PC-9 (cell line): ENCODE results near the gene SPECC1L. TPM values are rescaled to one million over a fixed set of nuclear protein-coding genes. Genes with fewer than 3 reads are reported as not detected.

ENCODE experiments used
- BruUV-seq: library from RNA; stranded (reverse); fragments of 400-500 nt; replicated peaks from 2 replicates; lab custom pipeline; 2021; lab: Mats Ljungman, UMichigan
- CTCF ChIA-PET: fragments of 300-600 bp; sonication (Branson Sonifier 250); formaldehyde crosslinking; loops from one replicate; lab custom pipeline; 2022; ENCODE audit warnings: antibody characterized with exemption; lab: Charles Lee
- POLR2A ChIA-PET: fragments of 300-600 bp; sonication (Branson Sonifier 250); formaldehyde crosslinking; loops from one replicate; lab custom pipeline; 2022; ENCODE audit warnings: antibody characterized with exemption; ENCODE audit not compliant: unreplicated experiment; lab: Charles Lee
- DNase-seq, 2 experiments: peaks; one replicate each; pipeline versions ENCODE4 v3.0.0 to v3.0.0-alpha.2; 2015 to 2022; ENCODE audit warnings: mixed read lengths in 1 of 2
- H2AFZ ChIP-seq: fragments of 200-600 bp; sonication (generic); 2 replicates; pipeline ENCODE4 v1.8.1; 2017; ENCODE audit warnings: antibody characterized with exemption
- H3F3A ChIP-seq: fragments of 200-600 bp; sonication (generic); 2 replicates; pipeline ENCODE4 v1.8.1; 2017; ENCODE audit warnings: antibody characterized with exemption, mild to moderate bottlenecking, low read depth; ENCODE audit not compliant: insufficient read depth
- H3K27ac ChIP-seq: fragments of 200-600 bp; sonication (generic); 2 replicates; pipeline ENCODE4 v1.6.1; 2016; ENCODE audit warnings: mixed run types
- H3K27me3 ChIP-seq: fragments of 200-600 bp; sonication (generic); 2 replicates; pipeline ENCODE4 v1.6.1; 2016; ENCODE audit warnings: low read depth, mixed run types; ENCODE audit not compliant: insufficient read depth
- H3K36me3 ChIP-seq: fragments of 200-600 bp; sonication (generic); 2 replicates; pipeline ENCODE4 v1.6.1; 2016; ENCODE audit warnings: low read depth, mixed run types
- H3K4me1 ChIP-seq: fragments of 200-600 bp; sonication (generic); replicated peaks from 2 replicates; pipeline ENCODE4 v1.6.1; 2016; ENCODE audit warnings: mixed run types; ENCODE audit not compliant: insufficient read depth
- H3K4me2 ChIP-seq: fragments of 200-600 bp; sonication (generic); 2 replicates; pipeline ENCODE4 v1.6.1; 2017; ENCODE audit warnings: mixed run types
- H3K4me3 ChIP-seq: fragments of 200-600 bp; sonication (generic); 2 replicates; pipeline ENCODE4 v1.6.1; 2016; ENCODE audit warnings: mixed run types
- H3K79me2 ChIP-seq: fragments of 200-600 bp; sonication (generic); 2 replicates; pipeline ENCODE4 v1.6.1; 2017; ENCODE audit warnings: low read depth, mixed run types
- H3K9me2 ChIP-seq: fragments of 200-600 bp; sonication (generic); 2 replicates; pipeline ENCODE4 v1.8.1; 2017; ENCODE audit warnings: mild to moderate bottlenecking; ENCODE audit not compliant: insufficient read depth
- H3K9me3 ChIP-seq: fragments of 200-600 bp; sonication (generic); 2 replicates; pipeline ENCODE4 v1.8.1; 2016; ENCODE audit warnings: low read depth; ENCODE audit not compliant: insufficient read depth
- H4K20me1 ChIP-seq: fragments of 200-600 bp; sonication (generic); 2 replicates; pipeline ENCODE4 v1.8.1; 2017; ENCODE audit not compliant: insufficient read depth
- CTCF ChIP-seq: fragments of 200-600 bp; sonication (generic); conservative IDR thresholded peaks from 2 replicates; pipeline ENCODE4 v1.6.1; 2017; ENCODE audit warnings: mixed run types, antibody characterized with exemption, mild to moderate bottlenecking, moderate library complexity
- EZH2 ChIP-seq: fragments of 200-600 bp; sonication (generic); IDR thresholded peaks from 2 replicates; pipeline ENCODE4 v1.8.0; 2017; ENCODE audit warnings: antibody characterized with exemption, low read depth
- intact Hi-C: fragments of 100-400 bp; cut with micrococcal nuclease; formaldehyde crosslinking; loops from one replicate; pipeline ENCODE4 v1.10.0; 2022; ENCODE audit not compliant: unreplicated experiment
- total RNA-seq: library from RNA; stranded (reverse); gene quantifications from 2 replicates; pipeline ENCODE4 v1.2.3, GENCODE V29; 2021

The SPECC1L gene
- total RNA-seq, 1 experiment from 2014 or later, result 38.9 TPM

GRCh38 chr22:24437741-24438328 lies 167.2 kb downstream of the SPECC1L start:
- POLR2A ChIA-PET, result no interaction called here
- H3K4me2 ChIP-seq, result peak overlapping the region; percentile 27; the same call in 1 of the 2 replicates
- BruUV-seq, result no TSS peak

GRCh38 chr22:24440270-24440717 lies 169.7 kb downstream of the SPECC1L start:
- Histone ChIP-seq H3K4me2 (no peak overlapping the region), H3K9me2 (no peaks in the 10 kb centered on the region), H3K4me1 (peaks cover 10% of the 10 kb centered on the region), H2AFZ (no peak overlapping the region), H3K79me2 (no peaks in the 10 kb centered on the region), H3K9me3 (no peaks in the 10 kb centered on the region), H4K20me1 (no peaks in the 10 kb centered on the region), H3K27me3 (no peaks in the 10 kb centered on the region), H3K27ac (no peak overlapping the region), H3K4me3 (no peak overlapping the region), H3F3A (peaks cover 8% of the 10 kb centered on the region; the same call in 1 of the 2 replicates), H3K36me3 (no peaks in the 10 kb centered on the region)
- DNase-seq, result no peak
- ChIA-PET POLR2A (no interaction called here), CTCF (no interaction called here)
- TF ChIP-seq CTCF, result no peak
- no peak for TF ChIP-seq EZH2
- intact Hi-C loops, result no loop called here
- no TSS peak for BruUV-seq

More at GRCh38 chr22:24437741-24438328, 167.2 kb downstream of the SPECC1L start:
- TF ChIP-seq CTCF (peak; percentile 68), EZH2 (no peak)
- DNase-seq, result peak; percentile 29 to 84
- H2AFZ ChIP-seq, result no peak overlapping the region
- H4K20me1 ChIP-seq, result no peaks in the 10 kb centered on the region
- H3K27me3 ChIP-seq, result no peaks in the 10 kb centered on the region
- peaks cover 17% of the 10 kb centered on the region for H3K4me1 ChIP-seq
- H3K9me3 ChIP-seq, result no peaks in the 10 kb centered on the region
- no peak overlapping the region for H3K4me3 ChIP-seq
- intact Hi-C loops, result no loop called here
- CTCF ChIA-PET, result no interaction called here
- no peaks in the 10 kb centered on the region for H3K79me2 ChIP-seq
- peaks cover 13% of the 10 kb centered on the region; the same call in 1 of the 2 replicates for H3F3A ChIP-seq
- no peaks in the 10 kb centered on the region for H3K9me2 ChIP-seq
- H3K27ac ChIP-seq, result no peak overlapping the region
- no peaks in the 10 kb centered on the region for H3K36me3 ChIP-seq

GRCh38 chr22:24440718-24441405 lies 170.2 kb downstream of the SPECC1L start:
- BruUV-seq, result no TSS peak

More at GRCh38 chr22:24440718-24441405, 170.2 kb downstream of the SPECC1L start:
- Histone ChIP-seq H4K20me1 (no peaks in the 10 kb centered on the region), H3K4me3 (no peak overlapping the region), H3F3A (peaks cover 8% of the 10 kb centered on the region; the same call in 1 of the 2 replicates), H3K36me3 (no peaks in the 10 kb centered on the region), H3K9me3 (no peaks in the 10 kb centered on the region), H3K27ac (no peak overlapping the region), H3K79me2 (no peaks in the 10 kb centered on the region), H3K4me2 (no peak overlapping the region), H2AFZ (no peak overlapping the region), H3K4me1 (peaks cover 15% of the 10 kb centered on the region), H3K27me3 (no peaks in the 10 kb centered on the region), H3K9me2 (no peaks in the 10 kb centered on the region)
- DNase-seq, result no peak
- ChIA-PET POLR2A (no interaction called here), CTCF (no interaction called here)
- intact Hi-C loops, result no loop called here
- TF ChIP-seq EZH2 (no peak), CTCF (no peak)
